ENCODE data around the gene GPC1. TPM values are rescaled to one million over a fixed set of nuclear protein-coding genes. Genes with fewer than 3 reads are reported as not detected.

Gene GPC1
- total and polyA plus RNA-seq, 2 donors (not counting 3 experiments of a cell fraction or from before 2014, with no cell fraction given): 9.6 to 31.1 TPM

DNA sequence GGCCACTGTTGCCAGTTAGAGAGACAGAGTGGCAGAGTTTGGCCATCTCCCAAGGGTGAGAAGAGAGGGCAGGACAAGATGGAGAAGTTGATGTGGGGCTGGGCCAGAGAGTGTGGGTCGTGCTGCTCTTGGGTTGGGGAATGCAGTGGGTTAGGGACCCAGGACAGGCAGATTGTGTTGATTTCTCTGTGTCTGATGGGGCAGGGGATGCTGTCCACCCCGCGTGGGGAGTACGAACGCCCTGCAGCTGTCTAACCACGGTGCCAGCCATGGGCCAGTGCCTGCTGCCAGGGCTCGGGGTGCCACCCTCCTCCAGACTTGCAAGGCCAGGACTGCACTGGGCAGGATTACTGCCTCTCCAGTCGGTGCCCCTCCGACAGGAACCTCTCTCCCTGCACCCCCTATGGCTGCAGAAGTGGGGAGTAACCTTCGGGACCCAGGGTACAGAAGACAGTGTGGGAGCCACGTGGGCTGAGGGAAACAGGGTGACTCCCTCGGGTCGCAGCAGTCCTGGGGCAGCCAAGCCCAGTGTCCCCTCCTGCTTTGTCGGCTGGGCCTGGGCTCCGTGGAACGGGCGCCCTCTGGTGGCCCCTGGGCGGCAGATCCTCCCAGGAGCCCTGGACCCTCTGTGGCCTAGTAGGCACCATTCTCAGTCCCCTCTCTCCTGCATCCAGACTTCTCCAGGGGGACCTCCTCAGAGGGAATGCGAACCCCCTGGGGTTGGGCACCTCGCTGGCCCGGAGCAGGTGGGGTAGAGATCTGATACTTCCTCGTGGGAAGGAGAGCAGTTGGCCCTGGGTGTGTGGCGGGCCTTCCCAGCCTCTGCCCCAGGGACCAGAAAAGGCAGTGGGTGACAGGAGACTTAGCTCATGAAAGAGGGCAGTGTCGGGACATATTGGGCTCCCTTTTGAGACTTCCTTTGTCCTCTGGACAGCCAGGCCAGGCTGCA lies 2.7 kb downstream of the GPC1 start:
- Histone ChIP-seq H3K4me1 (ENCODE audit: control insufficient read depth, extremely low read depth, insufficient read depth, low read length) (no peaks in the 10 kb centered on the region), H3K27me3 (ENCODE audit: control insufficient read depth in 2 of 2, insufficient read depth in 2 of 2, low read length in 2 of 2) (peaks cover 7 to 15% of the 10 kb centered on the region in 2 experiments), H3K9me3 (replicated peaks; ENCODE audit: control insufficient read depth, insufficient read depth, low read length) (no peaks in the 10 kb centered on the region), H2AFZ (ENCODE audit: low read depth, low read length) (no peak overlapping the region), H4K20me1 (replicated peaks; ENCODE audit: control insufficient read depth, extremely low read depth, insufficient read depth, low read length) (no peaks in the 10 kb centered on the region), H3K9ac (replicated peaks; ENCODE audit: extremely low read depth, insufficient read depth, low read length) (no peak overlapping the region), H3K27ac (ENCODE audit: insufficient read depth, low read depth, low read length) (no peak overlapping the region), H3K4me2 (ENCODE audit: insufficient read depth, low read length) (no peak overlapping the region), H3K79me2 (ENCODE audit: control insufficient read depth, insufficient read depth, low read length) (no peaks in the 10 kb centered on the region), H3K4me3 (replicated peaks in 1 of 3; ENCODE audit: insufficient read depth in 1 of 3, low read depth in 1 of 3, low read length in 3 of 3) (no peak overlapping the region), H3K36me3 (ENCODE audit: control insufficient read depth in 2 of 2, extremely low read depth in 1 of 2, insufficient read depth in 2 of 2, low read length in 2 of 2) (no peaks in the 10 kb centered on the region), H3K9me1 (replicated peaks; ENCODE audit: control insufficient read depth, extremely low read depth, insufficient read depth, low read length) (no peaks in the 10 kb centered on the region)
- intact Hi-C loops (cut with micrococcal nuclease): loop anchor here (1.0 to 5.0 kb wide), 7 partner anchors 129 to 394 kb away; partner anchors contain the start of gene RNPEPL1
- TSS peak; percentile 3 for BruUV-seq (replicated peaks)
- peak; percentile 53 for DNase-seq (ENCODE audit: low read depth, low spot score)
- TF ChIP-seq POLR2A (IDR thresholded peaks at IDR 0.05; ENCODE audit: low read depth, low read length) (no peak), JUN (IDR thresholded peaks at IDR 0.05; ENCODE audit: borderline replicate concordance, insufficient read depth, insufficient read length, low read depth) (no peak), CTCF (IDR thresholded peaks at IDR 0.05; ENCODE audit: extremely low read depth in 1 of 2, insufficient read depth in 1 of 2, low read depth in 1 of 2, low read length in 2 of 2) (peak; percentile 92 to 98), GATA2 (IDR thresholded peaks at IDR 0.05; ENCODE audit: insufficient read depth, insufficient read length, low read depth, low read length) (no peak), POLR2AphosphoS5 (IDR thresholded peaks at IDR 0.05; ENCODE audit: insufficient read depth, low read depth, low read length) (no peak), EZH2 (IDR thresholded peaks at IDR 0.05; ENCODE audit: borderline replicate concordance, low read depth, low read length, severe bottlenecking) (peak; percentile 51), FOS (IDR thresholded peaks at IDR 0.05; ENCODE audit: borderline replicate concordance, insufficient read depth, low read length) (no peak)
- POLR2A ChIA-PET: no interaction called here
- dilution Hi-C loops (cut with MboI; ENCODE audit: extremely low pct_ligation_motif_present, low sequenced_read_pairs): no loop called here
- peak; percentile 71 for FAIRE-seq
- CTCF ChIA-PET: interaction anchor here (0.9 to 2.4 kb wide), 2 partner anchors 204 to 206 kb away, joined by 3 to 16 read pairs; no protein-coding TSS in a partner anchor
